H4 (cell line): ENCODE data around the gene NUMBL. TPM values are rescaled to one million over a fixed set of nuclear protein-coding genes. Genes with fewer than 3 reads are reported as not detected.
"Not testable (repeated sequence)": the region's sequence is repeated elsewhere in the genome, so short reads cannot be mapped to it uniquely, and the experiment has no call there.

ENCODE experiments used
- DNase-seq: peaks from one replicate; pipeline ENCODE4 v3.0.0-alpha.2; 2015; ENCODE audit warnings: low spot score
- total RNA-seq: library from RNA; depleted of rRNA; stranded (reverse); fragments of >200 nt; shearing (Covaris generic); gene quantifications from 2 replicates; pipeline ENCODE4 v1.2.3, GENCODE V29; 2014; rRNA removed

NUMBL gene
- total RNA-seq = 18.4 TPM in 2 replicates

- DNase-seq = no peak
Measured at GRCh38 chr19:40690050-40690692, at the start of gene NUMBL. NUMBL (minus strand) TSS chr19:40690651; CDS start chr19:40690483, 168 bp downstream.

- DNase-seq = no peak
Measured at GRCh38 chr19:40739030-40739839, 48.8 kb upstream of the NUMBL start.

GRCh38 chr19:40737102-40737644, 46.7 kb upstream of the NUMBL start:
- DNase-seq = no peak

- no peak for DNase-seq
Measured at GRCh38 chr19:40736661-40737060, 46.2 kb upstream of the NUMBL start.

GRCh38 chr19:40735013-40735771, 44.7 kb upstream of the NUMBL start:
- no peak for DNase-seq

GRCh38 chr19:40733149-40733548, 42.7 kb upstream of the NUMBL start:
- DNase-seq = no peak

- DNase-seq = not testable (repeated sequence)
Measured at GRCh38 chr19:40732304-40732703, 41.9 kb upstream of the NUMBL start.

- not testable (repeated sequence) for DNase-seq
Measured at GRCh38 chr19:40730065-40730464, 39.6 kb upstream of the NUMBL start.

- no peak for DNase-seq
Measured at GRCh38 chr19:40726279-40726678, 35.8 kb upstream of the NUMBL start.

- DNase-seq = no peak
Measured at GRCh38 chr19:40724855-40725254, 34.4 kb upstream of the NUMBL start.

- no peak for DNase-seq
Measured at GRCh38 chr19:40724315-40724714, 33.9 kb upstream of the NUMBL start.

GRCh38 chr19:40723661-40724254, 33.3 kb upstream of the NUMBL start:
- DNase-seq = no peak

- no peak for DNase-seq
Measured at GRCh38 chr19:40721936-40722661, 31.6 kb upstream of the NUMBL start.

GRCh38 chr19:40721140-40721486, 30.7 kb upstream of the NUMBL start:
- no peak for DNase-seq

- DNase-seq = no peak
Measured at GRCh38 chr19:40719414-40719894, 29.0 kb upstream of the NUMBL start.

GRCh38 chr19:40718774-40719391, 28.4 kb upstream of the NUMBL start:
- DNase-seq = no peak

- no peak for DNase-seq
Measured at GRCh38 chr19:40717880-40718773, 27.7 kb upstream of the NUMBL start.

GRCh38 chr19:40717325-40717879, 27.0 kb upstream of the NUMBL start:
- DNase-seq = no peak
